ENCODE data around the gene PCSK6.

Gene PCSK6

GRCh38 chr15:101323793-101324523, 165.5 kb downstream of the PCSK6 start:
- DNase-seq, result peak; percentile 3

GRCh38 chr15:101322854-101323477, 166.5 kb downstream of the PCSK6 start:
- DNase-seq, result peak; percentile 4

- peak; percentile 1 for DNase-seq
Measured at GRCh38 chr15:101322016-101322695, 167.4 kb downstream of the PCSK6 start.

- DNase-seq, result peak; percentile 53
Measured at GRCh38 chr15:101320501-101321052, 168.9 kb downstream of the PCSK6 start.

- DNase-seq, result peak; percentile 3
Measured at GRCh38 chr15:101318839-101319238, 170.7 kb downstream of the PCSK6 start.

- peak; percentile 3 for DNase-seq
Measured at GRCh38 chr15:101318147-101318819, 171.2 kb downstream of the PCSK6 start.

GRCh38 chr15:101317336-101317872, 172.1 kb downstream of the PCSK6 start:
- DNase-seq, result no peak

GRCh38 chr15:101316529-101316928, 173.0 kb downstream of the PCSK6 start:
- DNase-seq, result peak; percentile 2

GRCh38 chr15:101315736-101316135, 173.8 kb downstream of the PCSK6 start:
- peak; percentile 9 for DNase-seq

GRCh38 chr15:101314336-101315125, 175.0 kb downstream of the PCSK6 start:
- DNase-seq, result peak; percentile 9

- DNase-seq, result peak; percentile 11
Measured at GRCh38 chr15:101313041-101313761, 176.3 kb downstream of the PCSK6 start.

GRCh38 chr15:101310508-101310907, 179.0 kb downstream of the PCSK6 start:
- peak; percentile 8 for DNase-seq

- DNase-seq, result peak; percentile 3
Measured at GRCh38 chr15:101310161-101310480, 179.4 kb downstream of the PCSK6 start.

GRCh38 chr15:101309436-101310160, 179.9 kb downstream of the PCSK6 start:
- peak; percentile 5 for DNase-seq

- DNase-seq, result no peak
Measured at GRCh38 chr15:101308604-101309435, 180.7 kb downstream of the PCSK6 start.

- DNase-seq, result peak; percentile 4
Measured at GRCh38 chr15:101307897-101308603, 181.5 kb downstream of the PCSK6 start.

- DNase-seq, result peak; percentile 11
Measured at GRCh38 chr15:101307048-101307896, 182.2 kb downstream of the PCSK6 start.

All from activated T-cell treated with anti-CD3 and anti-CD28 coated beads, Interleukin-2, amount 50 U/mL, for 1 hour (primary cell).